EL (cell line): ENCODE data around the gene CENPA.
"Not testable (repeated sequence)": the region's sequence is repeated elsewhere in the genome, so short reads cannot be mapped to it uniquely, and the experiment has no call there.

Experiments used
- DNase-seq: peaks from one replicate; pipeline ENCODE4 v3.0.0-alpha.2; 2016

The CENPA gene

GRCh38 chr2:26785431-26786206, at the start of gene CENPA:
TSS of gene CENPA (plus strand) at chr2:26786056. CDS start at chr2:26786197, 141 bp downstream.
- peak; percentile 100 for DNase-seq

- no peak for DNase-seq
These were observed 48.6 kb upstream of the CENPA start for GRCh38 chr2:26737221-26737620.

- DNase-seq = no peak
These were observed 47.4 kb upstream of the CENPA start for GRCh38 chr2:26738481-26738880.

- no peak for DNase-seq
These were observed 46.3 kb upstream of the CENPA start for GRCh38 chr2:26739514-26739913.

- DNase-seq = no peak
These were observed 45.5 kb upstream of the CENPA start for GRCh38 chr2:26740346-26740745.

GRCh38 chr2:26740890-26741302, 45.0 kb upstream of the CENPA start:
- DNase-seq = no peak

- DNase-seq = no peak
These were observed 43.6 kb upstream of the CENPA start for GRCh38 chr2:26742048-26742770.

GRCh38 chr2:26743852-26744251, 42.0 kb upstream of the CENPA start:
- DNase-seq = no peak

GRCh38 chr2:26744953-26745352, 40.9 kb upstream of the CENPA start:
- no peak for DNase-seq

GRCh38 chr2:26745609-26746327, 40.1 kb upstream of the CENPA start:
- peak; percentile 73 for DNase-seq

GRCh38 chr2:26746934-26747333, 38.9 kb upstream of the CENPA start:
- DNase-seq = no peak

GRCh38 chr2:26749787-26750420, 36.0 kb upstream of the CENPA start:
- DNase-seq = peak; percentile 38

- not testable (repeated sequence) for DNase-seq
These were observed 35.4 kb upstream of the CENPA start for GRCh38 chr2:26750467-26750866.

GRCh38 chr2:26752656-26753055, 33.2 kb upstream of the CENPA start:
- DNase-seq = no peak

GRCh38 chr2:26754539-26754938, 31.3 kb upstream of the CENPA start:
- no peak for DNase-seq

- DNase-seq = no peak
These were observed 30.7 kb upstream of the CENPA start for GRCh38 chr2:26754972-26755670.

- no peak for DNase-seq
These were observed 29.5 kb upstream of the CENPA start for GRCh38 chr2:26756337-26756736.

GRCh38 chr2:26757873-26758789, 27.7 kb upstream of the CENPA start:
- DNase-seq = peak; percentile 99

GRCh38 chr2:26758790-26759321, 27.0 kb upstream of the CENPA start:
- DNase-seq = peak; percentile 34

- DNase-seq = no peak
These were observed 26.0 kb upstream of the CENPA start for GRCh38 chr2:26759845-26760244.

GRCh38 chr2:26760991-26761390, 24.9 kb upstream of the CENPA start:
- not testable (repeated sequence) for DNase-seq
